Activated T-helper 1 cell treated with anti-CD3 and anti-CD28 coated beads, Interleukin-2, amount 50 U/mL, for 16 hours (primary cell): ENCODE results near the gene ZCCHC14.
"Not testable (repeated sequence)": the region's sequence is repeated elsewhere in the genome, so short reads cannot be mapped to it uniquely, and the experiment has no call there.

ENCODE experiments used
- DNase-seq, 2 donors: peaks; one replicate each; pipeline ENCODE4 v3.0.0-alpha.2; 2020; ENCODE audit warnings: low read depth in 1 of 2, low spot score in 1 of 2

ZCCHC14 gene

DNA sequence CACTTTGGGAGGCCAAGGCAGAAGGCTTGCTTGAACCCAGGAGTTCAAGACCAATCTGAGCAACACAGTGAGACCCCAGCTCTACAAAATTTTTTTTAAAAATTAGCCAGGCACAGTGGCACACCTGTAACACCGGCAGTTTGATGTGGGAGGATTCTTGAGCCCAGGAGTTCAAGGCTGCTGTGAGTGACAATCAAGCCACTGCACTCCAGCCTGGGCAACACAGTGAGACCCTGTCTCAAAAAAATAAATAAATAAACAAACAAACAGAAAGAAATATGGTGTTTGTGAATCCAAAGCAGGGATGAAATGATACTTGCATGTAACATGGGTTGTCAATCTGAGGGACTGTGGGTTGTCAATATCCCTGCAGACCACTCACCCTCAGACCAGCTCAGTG, 125.9 kb downstream of the ZCCHC14 start:
- DNase-seq, result no peak

DNA sequence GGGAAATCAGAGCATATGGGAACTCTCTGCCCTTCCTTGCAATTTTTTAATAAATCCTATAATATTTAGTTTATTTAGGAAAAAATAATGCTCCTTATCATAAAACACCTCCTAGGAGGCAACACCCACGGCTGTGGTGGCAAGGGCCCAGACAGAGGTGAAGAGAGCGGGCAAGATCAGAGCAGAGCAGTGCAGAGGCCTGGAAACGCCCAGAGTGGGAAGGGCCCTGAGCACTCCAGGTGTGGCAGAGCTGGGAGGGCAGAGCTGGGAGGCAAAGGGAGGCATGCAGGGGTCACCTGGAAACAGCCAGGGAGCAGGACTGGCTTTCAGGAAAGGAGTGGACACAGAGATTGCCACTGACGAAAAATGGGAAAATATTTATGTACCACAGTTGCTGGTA, 126.5 kb downstream of the ZCCHC14 start:
- DNase-seq, result no peak

DNA sequence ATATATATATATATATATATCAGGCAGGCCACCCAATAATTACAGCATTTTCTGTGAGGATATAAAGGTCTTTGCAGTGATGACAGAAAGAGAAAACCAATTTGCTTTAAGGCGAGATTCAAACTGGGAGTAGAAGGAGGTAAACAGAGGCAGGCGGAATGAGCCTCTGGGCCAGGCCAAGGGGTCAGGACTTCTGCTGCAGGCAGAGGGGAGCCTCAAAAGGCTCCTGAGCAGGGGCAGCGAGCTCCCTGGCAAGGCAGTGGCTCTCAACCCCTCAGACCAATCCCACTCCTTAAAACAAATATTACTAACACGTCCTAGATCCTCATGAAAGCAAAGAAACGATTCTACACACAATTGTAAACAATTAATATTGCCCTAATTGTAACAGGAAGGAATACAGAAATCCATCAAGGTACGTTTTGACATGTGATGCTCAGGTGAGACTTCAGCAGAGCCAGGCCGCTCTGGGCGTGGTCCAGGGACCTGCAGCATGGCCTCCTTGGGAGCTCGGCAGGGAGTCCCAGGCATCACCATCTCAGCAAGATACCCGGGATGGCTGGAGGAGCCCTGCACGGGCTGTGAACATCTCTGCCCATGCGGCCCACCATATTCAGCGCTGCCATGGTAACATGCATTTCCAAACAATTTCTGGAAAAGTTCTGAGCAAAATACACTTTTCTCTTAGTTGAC, 127.7 kb downstream of the ZCCHC14 start:
- no peak for DNase-seq

DNA sequence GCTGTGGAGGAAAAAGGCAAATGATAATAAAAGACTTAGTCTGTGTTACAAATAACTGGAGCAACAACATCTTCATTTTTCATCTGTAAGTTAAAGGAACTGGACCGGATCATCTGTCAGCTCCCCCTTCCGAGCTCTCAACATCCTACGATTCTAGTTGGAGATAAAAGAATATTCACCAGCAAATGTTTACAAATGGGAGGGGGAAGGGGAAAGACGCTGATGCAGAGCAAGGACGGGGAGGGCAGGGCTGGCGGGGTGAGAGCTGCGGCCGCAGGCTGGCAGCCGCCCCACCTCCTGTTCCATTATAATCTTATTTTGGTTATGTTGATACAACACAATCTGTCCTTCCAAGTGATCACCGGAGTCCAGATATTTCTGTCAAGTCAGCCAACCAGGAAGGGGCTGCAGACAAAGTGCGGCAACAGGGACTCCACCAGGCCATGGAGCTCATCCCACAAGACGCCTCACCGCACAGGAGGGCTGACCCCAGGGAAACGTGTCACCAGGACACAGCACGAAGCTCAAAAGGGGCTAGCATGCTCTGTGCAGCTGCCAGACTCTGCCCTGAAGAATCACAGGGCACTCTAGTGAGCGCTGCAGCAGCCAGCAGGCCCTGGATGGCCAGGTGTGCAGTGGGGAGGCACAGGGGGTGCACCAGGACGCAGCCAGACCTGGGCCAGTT, 128.9 kb downstream of the ZCCHC14 start:
- DNase-seq, result no peak

DNA sequence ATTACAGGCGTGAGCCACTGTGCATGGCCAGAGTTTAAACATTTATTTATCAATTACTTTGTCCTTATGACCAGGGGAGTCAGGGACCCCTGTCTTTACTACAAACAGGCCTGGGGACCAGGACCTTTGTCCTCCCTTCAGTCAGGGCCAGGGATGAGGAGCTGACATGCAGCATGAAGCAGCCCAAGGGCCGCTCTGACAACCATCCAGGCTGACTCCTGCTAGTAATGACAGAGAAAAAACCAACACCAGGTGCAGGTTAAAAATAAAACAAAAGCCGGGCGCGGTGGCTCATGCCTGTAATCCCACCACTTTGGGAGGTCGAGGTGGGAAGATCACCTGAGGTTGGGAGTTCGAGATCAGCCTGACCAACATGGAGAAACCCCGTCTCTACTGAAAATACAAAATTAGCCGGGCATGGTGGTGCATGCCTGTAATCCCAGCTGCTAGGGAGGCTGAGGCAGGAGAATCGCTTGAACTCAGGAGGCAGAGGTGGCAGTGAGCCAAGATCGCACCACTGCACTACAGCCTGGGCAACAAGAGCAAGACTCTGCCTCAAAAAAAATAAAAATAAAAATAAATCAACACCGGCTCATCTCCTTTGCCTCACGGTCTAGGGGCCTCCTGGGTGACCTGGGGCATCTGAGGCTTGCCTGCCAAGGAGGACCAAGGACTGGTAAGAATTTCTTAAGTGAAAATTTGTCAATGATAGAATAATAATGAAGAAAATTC, 129.8 kb downstream of the ZCCHC14 start:
- DNase-seq, result not testable (repeated sequence)

DNA sequence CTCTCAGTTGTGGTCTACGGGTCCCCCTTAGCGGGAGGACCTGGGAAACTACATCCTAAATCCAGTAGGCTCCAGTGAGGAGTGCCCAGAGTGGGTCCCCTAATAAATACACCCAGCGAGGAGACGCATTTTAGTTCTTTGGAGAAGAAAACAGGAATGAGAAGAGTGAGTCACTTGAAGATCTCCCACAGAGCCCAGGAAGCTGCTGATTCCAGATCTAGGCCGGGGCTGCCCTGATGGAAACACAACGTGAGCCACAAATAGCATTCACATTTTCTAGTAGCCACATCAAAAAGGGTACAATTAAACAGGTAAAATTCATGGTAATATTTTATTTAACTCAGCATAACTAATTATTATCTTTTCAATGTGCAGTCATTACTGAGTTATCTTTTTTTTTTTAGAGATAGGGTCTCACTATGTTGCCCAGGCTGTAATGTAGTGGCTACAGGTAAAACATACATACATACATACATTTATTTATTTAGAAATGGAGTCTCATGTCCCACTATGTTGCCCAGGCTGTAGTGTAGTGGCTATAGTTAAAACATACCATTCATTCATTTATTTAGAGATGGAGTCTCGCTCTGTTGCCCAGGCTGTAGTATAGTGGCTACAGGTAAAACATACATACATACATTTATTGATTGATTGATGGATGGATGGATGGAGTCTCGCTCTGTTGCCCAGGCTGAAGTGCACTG, 130.8 kb downstream of the ZCCHC14 start:
- no peak for DNase-seq

DNA sequence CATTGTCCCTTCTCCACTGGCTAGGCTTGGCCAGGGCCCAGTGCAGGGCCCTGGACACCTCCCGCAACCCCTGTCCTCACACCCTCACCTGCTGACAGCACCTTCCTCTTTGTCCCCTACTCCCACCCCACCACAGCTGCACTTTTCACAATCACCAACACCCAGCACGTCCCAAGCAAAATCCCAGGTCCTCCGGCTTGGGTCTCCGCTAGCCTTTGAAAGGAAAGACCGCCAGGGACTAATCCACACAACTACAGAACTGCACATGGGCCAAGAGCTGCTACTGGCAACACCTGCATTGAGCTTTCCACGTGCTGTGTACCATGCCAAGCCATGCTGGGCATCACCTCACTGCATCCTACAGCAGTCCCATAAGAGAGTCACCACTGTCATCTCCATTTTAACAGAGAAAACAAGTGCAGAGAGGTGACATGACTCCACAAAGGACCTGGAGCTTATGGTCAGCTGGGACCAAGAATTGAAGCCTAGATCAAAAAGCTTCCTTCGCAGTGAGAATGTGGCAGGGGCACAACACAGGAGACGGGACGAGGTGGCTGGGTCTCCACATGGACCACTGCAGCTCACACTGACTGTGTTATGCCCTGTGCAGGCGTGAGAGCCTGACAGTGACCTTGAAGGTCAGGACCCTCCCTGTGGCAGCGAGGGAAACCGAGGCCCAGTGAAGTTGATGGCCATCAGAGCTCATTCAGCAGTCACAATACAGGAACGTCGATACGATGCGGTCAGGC, 131.8 kb downstream of the ZCCHC14 start:
- DNase-seq, result no peak

DNA sequence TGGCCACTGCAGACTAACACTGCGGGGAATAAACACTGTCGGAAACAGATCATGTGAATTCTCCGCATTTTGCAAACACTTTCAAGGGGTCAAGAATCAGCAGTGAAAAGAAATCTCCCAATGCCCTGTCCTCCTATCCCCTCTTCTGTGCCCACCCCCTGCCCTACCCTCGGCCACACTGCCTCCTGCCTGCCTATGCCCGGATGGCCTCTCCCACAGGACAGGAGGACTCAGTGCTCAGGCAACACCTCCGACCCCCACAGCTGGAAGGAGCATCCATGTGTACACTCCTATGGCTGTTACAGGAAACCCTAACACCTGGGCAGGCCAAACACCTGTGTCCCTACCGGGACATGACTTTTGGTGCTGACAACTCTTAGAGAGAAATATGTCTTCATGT, 133.7 kb downstream of the ZCCHC14 start:
- DNase-seq, result no peak

DNA sequence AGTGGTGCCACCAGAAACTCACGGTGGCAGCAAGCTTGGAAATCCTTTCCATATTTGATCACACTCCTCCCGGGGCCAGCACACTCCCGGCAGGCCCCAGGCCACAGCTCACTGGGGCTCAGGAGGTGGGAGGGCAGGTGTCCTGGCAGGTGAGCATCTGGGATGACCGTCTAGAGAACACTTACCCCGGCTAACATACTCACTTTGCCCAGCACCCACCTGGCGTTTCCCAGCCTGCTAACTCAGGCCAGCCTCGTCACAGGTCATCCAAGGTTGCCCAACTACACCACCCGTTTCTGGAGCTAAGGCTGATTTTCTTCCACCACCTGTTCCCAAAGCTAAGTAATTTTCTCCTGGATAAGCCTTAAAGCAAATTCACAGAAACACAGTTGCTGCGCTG, 134.1 kb downstream of the ZCCHC14 start:
- no peak for DNase-seq

DNA sequence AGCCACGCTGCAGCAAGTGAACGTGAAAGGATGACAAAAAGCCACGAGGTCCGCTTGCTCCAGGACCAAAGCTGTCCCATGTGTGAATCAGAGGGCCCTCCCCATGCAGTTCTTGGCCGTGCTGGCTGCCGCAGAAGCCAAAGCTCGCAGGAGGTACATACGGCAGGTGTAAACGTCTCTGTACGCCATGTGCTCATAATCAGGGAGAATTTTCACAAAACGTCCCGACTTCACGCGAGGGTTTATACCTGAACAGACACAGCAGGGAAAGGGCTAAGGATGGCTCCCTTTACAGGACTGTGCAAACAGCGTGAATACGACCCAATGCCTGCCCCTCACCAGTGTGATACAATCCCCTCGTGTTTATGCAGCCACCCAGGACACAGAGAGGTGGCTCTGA, 134.6 kb downstream of the ZCCHC14 start:
- no peak for DNase-seq

DNA sequence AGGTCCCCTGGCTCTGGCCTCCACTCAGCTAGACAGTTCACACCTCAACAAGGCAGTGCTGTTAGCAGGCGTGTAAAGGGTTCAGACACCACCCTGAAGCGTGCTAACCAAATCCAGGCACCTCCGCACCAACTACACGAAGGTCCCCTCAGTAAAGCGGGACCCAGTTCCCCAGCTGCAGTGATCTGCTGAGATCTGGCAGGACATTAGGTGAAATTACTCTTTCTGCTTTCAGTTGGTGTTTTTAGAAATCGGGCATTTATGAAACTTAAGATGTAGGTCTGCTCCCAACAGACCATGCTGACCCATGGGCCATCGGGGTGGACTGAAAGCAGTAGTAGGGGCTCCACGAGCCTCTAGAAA, 136.4 kb downstream of the ZCCHC14 start:
- no peak for DNase-seq
